Measurements from ENCODE around the gene CARM1. TPM values are rescaled to one million over a fixed set of nuclear protein-coding genes. Genes with fewer than 3 reads are reported as not detected.

Gene CARM1
- polyA plus RNA-seq, 1 donor from 2014 or later = 22.3 TPM

DNA sequence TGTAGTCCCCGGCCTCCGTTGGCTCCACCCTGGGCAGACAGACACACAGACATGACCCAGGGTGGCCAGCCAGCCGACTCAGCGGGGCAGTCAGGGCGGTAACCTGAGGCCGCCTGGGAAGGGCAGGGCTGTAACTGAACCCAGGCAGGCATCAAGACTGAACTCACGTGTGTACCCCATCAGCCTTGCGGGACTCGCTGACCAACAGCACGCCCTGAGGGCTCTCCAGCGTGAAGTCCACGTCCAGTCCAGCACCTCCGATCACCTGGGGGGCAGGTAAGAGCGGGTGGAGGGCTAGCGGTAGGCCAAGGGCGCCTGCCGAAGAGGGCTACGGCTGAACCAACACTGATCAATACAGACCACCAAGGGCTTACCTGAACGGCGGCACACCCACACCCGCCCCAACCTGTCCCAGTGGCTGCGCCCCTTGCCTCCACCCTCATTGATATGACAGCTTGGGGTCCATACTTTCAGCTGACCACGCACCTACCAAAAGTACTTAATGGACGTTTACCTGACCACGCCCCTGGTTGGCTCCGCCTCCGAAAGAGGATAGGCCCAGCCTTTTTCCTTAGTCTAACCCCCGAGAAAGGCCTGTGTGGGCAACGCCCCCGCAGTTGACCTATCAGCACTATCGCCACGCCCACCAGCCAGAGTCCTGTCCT is 36.1 kb upstream of the CARM1 start:
- H3K27ac ChIP-seq (ENCODE audit: low read length) = peak overlapping the region; percentile 95
- no peak overlapping the region for H3K9ac ChIP-seq (ENCODE audit: low read length)
- H3K4me3 ChIP-seq (ENCODE audit: low read length) = peak overlapping the region; percentile 74
- no peaks in the 10 kb centered on the region for H3K27me3 ChIP-seq (ENCODE audit: insufficient read depth, low read depth, low read length)
- H4K20me1 ChIP-seq (ENCODE audit: insufficient read depth) = no peaks in the 10 kb centered on the region
- H3F3A ChIP-seq (ENCODE audit: insufficient read depth, low read length, poor library complexity, severe bottlenecking) = no peaks in the 10 kb centered on the region
- no peaks in the 10 kb centered on the region for H3K79me2 ChIP-seq (replicated peaks; ENCODE audit: insufficient read depth, low read length)
- H3K9me2 ChIP-seq (ENCODE audit: insufficient read depth, low read length) = no peaks in the 10 kb centered on the region
- H3K9me3 ChIP-seq (ENCODE audit: low read length) = no peaks in the 10 kb centered on the region
- H3K4me2 ChIP-seq (ENCODE audit: low read length) = no peak overlapping the region
- H3K36me3 ChIP-seq (ENCODE audit: insufficient read depth, low read length) = no peaks in the 10 kb centered on the region
- H2AFZ ChIP-seq (ENCODE audit: low read depth, low read length) = no peak overlapping the region
- TF ChIP-seq, protein P1, sequence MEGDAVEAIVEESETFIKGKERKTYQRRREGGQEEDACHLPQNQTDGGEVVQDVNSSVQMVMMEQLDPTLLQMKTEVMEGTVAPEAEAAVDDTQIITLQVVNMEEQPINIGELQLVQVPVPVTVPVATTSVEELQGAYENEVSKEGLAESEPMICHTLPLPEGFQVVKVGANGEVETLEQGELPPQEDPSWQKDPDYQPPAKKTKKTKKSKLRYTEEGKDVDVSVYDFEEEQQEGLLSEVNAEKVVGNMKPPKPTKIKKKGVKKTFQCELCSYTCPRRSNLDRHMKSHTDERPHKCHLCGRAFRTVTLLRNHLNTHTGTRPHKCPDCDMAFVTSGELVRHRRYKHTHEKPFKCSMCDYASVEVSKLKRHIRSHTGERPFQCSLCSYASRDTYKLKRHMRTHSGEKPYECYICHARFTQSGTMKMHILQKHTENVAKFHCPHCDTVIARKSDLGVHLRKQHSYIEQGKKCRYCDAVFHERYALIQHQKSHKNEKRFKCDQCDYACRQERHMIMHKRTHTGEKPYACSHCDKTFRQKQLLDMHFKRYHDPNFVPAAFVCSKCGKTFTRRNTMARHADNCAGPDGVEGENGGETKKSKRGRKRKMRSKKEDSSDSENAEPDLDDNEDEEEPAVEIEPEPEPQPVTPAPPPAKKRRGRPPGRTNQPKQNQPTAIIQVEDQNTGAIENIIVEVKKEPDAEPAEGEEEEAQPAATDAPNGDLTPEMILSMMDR (IDR thresholded peaks at IDR 0.05; ENCODE audit: poor library complexity, severe bottlenecking) = no peak
- no peak for TF ChIP-seq POLR2AphosphoS5 (IDR thresholded peaks at IDR 0.05)
- TF ChIP-seq SMC3 (conservative IDR thresholded peaks at IDR 0.05; ENCODE audit: poor library complexity) = no peak
- TF ChIP-seq EP300 (conservative IDR thresholded peaks at IDR 0.05; ENCODE audit: poor library complexity, severe bottlenecking) = no peak
- no peak for TF ChIP-seq RAD21 (conservative IDR thresholded peaks at IDR 0.05)
- no peak for TF ChIP-seq EZH2 (IDR thresholded peaks at IDR 0.05; ENCODE audit: borderline replicate concordance, insufficient read depth, low read length, poor library complexity, severe bottlenecking)
- no peak for TF ChIP-seq TAF1 (IDR thresholded peaks at IDR 0.05; ENCODE audit: low read depth)
- TF ChIP-seq, protein P2, sequence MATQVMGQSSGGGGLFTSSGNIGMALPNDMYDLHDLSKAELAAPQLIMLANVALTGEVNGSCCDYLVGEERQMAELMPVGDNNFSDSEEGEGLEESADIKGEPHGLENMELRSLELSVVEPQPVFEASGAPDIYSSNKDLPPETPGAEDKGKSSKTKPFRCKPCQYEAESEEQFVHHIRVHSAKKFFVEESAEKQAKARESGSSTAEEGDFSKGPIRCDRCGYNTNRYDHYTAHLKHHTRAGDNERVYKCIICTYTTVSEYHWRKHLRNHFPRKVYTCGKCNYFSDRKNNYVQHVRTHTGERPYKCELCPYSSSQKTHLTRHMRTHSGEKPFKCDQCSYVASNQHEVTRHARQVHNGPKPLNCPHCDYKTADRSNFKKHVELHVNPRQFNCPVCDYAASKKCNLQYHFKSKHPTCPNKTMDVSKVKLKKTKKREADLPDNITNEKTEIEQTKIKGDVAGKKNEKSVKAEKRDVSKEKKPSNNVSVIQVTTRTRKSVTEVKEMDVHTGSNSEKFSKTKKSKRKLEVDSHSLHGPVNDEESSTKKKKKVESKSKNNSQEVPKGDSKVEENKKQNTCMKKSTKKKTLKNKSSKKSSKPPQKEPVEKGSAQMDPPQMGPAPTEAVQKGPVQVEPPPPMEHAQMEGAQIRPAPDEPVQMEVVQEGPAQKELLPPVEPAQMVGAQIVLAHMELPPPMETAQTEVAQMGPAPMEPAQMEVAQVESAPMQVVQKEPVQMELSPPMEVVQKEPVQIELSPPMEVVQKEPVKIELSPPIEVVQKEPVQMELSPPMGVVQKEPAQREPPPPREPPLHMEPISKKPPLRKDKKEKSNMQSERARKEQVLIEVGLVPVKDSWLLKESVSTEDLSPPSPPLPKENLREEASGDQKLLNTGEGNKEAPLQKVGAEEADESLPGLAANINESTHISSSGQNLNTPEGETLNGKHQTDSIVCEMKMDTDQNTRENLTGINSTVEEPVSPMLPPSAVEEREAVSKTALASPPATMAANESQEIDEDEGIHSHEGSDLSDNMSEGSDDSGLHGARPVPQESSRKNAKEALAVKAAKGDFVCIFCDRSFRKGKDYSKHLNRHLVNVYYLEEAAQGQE (IDR thresholded peaks at IDR 0.05; ENCODE audit: borderline replicate concordance) = no peak
- no peak for TF ChIP-seq MXI1 (conservative IDR thresholded peaks at IDR 0.05; ENCODE audit: poor library complexity, severe bottlenecking)

DNA sequence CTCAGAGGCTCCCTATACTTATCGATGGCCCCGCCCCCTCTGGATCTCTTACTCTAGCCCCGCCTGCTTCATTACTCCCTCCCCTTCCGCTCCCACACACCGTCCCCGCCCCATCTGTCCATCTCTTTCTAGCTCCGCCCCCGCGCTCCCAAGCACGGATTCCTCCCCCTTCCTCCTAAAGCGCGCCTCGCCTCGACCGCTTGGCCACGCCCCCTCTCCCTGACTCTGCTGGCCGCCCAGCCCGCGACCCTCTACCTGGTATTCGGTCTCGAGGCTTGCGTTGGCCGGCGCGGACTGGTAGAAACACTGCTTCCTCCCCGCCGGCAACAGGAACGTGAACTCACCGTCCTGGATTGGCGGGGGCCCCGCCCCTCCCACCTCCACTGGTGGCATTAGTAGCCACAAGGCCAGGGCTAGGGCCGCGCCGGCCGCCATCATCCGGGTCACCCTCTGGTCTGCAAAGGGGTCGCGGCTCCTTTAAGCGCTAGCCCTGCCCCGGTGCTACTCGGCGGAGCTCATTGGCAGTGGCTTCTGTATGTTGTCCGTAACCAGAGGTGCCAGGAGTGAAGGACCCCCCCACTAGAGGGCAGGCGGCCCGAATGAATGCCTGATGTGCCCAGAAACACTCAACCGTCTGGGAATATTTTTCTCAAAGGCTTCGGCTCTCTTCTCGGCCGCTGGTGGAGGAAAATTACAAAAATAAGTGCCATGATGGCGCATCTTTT is 35.4 kb upstream of the CARM1 start, which contains the start of gene TMED1:
Gene TMED1 (minus strand): TSS at position 459 of the 725 bp plus-strand sequence. CDS start 21 bp downstream, at position 438.
- Histone ChIP-seq H3K9me2 (ENCODE audit: insufficient read depth, low read length) (no peaks in the 10 kb centered on the region), H3K9ac (ENCODE audit: low read length) (peak within 1 kb of the TSS; percentile 95), H2AFZ (ENCODE audit: low read depth, low read length) (peak within 1 kb of the TSS; percentile 66), H3K9me3 (ENCODE audit: low read length) (no peaks in the 10 kb centered on the region), H3K4me2 (ENCODE audit: low read length) (peak within 1 kb of the TSS; percentile 10), H3K4me3 (ENCODE audit: low read length) (peak within 1 kb of the TSS; percentile 74), H3K27me3 (ENCODE audit: insufficient read depth, low read depth, low read length) (no peaks in the 10 kb centered on the region), H3K36me3 (ENCODE audit: insufficient read depth, low read length) (no peaks in the 10 kb centered on the region), H3K27ac (ENCODE audit: low read length) (peak within 1 kb of the TSS; percentile 95), H4K20me1 (ENCODE audit: insufficient read depth) (no peaks in the 10 kb centered on the region), H3K79me2 (replicated peaks; ENCODE audit: insufficient read depth, low read length) (no peaks in the 10 kb centered on the region), H3F3A (ENCODE audit: insufficient read depth, low read length, poor library complexity, severe bottlenecking) (no peaks in the 10 kb centered on the region)
- TF ChIP-seq, protein P1 (IDR thresholded peaks at IDR 0.05; ENCODE audit: poor library complexity, severe bottlenecking) = peak; percentile 59
- TF ChIP-seq EZH2 (IDR thresholded peaks at IDR 0.05; ENCODE audit: borderline replicate concordance, insufficient read depth, low read length, poor library complexity, severe bottlenecking) = no peak
- peak; percentile 50 for TF ChIP-seq EP300 (conservative IDR thresholded peaks at IDR 0.05; ENCODE audit: poor library complexity, severe bottlenecking)
- peak; percentile 54 for TF ChIP-seq SMC3 (conservative IDR thresholded peaks at IDR 0.05; ENCODE audit: poor library complexity)
- peak; percentile 72 for TF ChIP-seq POLR2AphosphoS5 (IDR thresholded peaks at IDR 0.05)
- TF ChIP-seq, protein P2 (IDR thresholded peaks at IDR 0.05; ENCODE audit: borderline replicate concordance) = peak; percentile 83
- TF ChIP-seq RAD21 (conservative IDR thresholded peaks at IDR 0.05) = peak; percentile 47
- peak; percentile 84 for TF ChIP-seq TAF1 (IDR thresholded peaks at IDR 0.05; ENCODE audit: low read depth)
- TF ChIP-seq MXI1 (conservative IDR thresholded peaks at IDR 0.05; ENCODE audit: poor library complexity, severe bottlenecking) = no peak

Measured in neural cell (in vitro differentiated cells).